ENCODE measurements around the gene KIAA1671. TPM values are rescaled to one million over a fixed set of nuclear protein-coding genes. Genes with fewer than 3 reads are reported as not detected.

KIAA1671 gene
- polyA plus RNA-seq, 6 donors from 2014 or later, result not detected

DNA sequence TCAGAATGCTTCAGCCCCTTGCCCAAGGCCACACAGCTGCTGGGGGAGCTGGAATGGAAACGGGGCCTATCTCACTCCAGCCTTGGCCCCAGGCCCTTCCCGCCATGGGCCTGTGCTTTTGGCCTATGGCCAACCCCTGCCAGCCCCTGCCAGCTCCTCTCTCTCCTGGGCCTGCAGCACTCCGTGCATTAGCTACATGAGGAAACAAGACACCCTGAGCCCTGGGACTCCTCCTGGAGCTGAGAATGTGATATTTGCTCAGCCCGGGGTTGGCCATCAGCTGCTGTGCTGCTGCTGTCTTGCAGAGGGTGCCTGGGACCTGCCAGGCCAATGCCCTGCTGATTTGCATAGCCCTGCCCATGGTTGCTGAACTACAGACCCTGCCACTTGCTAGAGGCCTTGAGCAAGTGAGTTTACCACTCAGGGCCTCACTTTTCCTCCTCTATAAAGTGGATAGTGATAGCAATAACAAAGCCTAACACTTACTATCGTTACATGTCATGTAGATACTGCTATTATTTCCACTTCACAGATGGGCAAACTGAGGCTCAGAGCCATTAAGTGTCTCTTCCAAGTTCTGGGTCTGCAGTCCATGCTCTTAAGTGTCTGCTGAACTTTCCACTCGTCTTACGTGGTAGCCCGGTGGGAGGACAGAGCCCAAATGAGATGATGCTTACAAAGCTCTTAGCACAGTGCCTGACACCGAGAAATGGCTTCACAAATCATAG is 99.6 kb downstream of the KIAA1671 start:
- ATAC-seq (ENCODE audit: low read depth in 2 of 2) (no peak), DNase-seq (no peak)
- Mint-ChIP-seq H3K27ac (no peak overlapping the region), H3K9me3 (peaks cover 5 to 17% (median 11%) of the 10 kb centered on the region in 7 donors), H3K27me3 (peaks cover 5 to 23% (median 22%) of the 10 kb centered on the region in 3 donors), H3K4me1 (peaks cover 0 to 4% (median 0%) of the 10 kb centered on the region in 3 donors), H3K36me3 (peaks cover 0 to 12% of the 10 kb centered on the region in 2 donors), H3K4me3 (no peak overlapping the region)

DNA sequence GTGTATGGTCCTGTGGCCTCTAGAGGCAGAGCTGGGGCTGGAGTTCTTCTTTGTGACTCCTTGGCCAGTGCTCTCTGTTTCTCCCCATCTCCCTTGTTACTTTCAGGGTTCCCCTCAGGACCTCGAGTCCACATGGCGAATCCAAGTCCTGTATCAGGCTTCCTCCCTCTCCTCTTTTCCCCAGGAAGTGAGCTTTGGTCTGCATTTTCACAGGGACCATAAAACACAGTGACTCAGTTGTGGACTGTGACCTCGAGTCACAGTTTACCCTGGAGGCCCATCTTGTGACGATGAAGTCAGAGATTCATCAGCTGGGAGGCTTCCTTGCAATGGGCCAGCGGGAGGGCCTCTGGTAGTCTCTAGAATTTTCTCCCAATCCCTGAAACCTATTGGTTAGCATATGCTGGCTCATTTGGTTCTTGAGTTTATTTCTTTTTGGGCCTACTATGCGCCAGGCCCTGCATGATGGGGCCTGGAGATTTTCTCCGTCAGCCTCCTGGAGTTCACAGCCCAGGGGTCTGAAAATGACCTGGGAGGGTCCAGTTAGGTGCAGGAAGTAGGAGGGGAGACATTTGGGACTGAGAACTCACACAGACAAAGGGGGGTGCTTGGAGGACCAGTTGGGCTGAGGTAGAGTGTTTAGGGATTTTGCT is 100.8 kb downstream of the KIAA1671 start:
- H3K36me3 Mint-ChIP-seq, result peaks cover 0 to 12% of the 10 kb centered on the region in 2 donors
- ATAC-seq (ENCODE audit: low read depth in 2 of 2), result no peak
- no peak for DNase-seq
- H3K4me3 Mint-ChIP-seq, result no peak overlapping the region
- no peak overlapping the region for H3K27ac Mint-ChIP-seq
- peaks cover 0 to 20% (median 17%) of the 10 kb centered on the region in 3 donors for H3K27me3 Mint-ChIP-seq
- peaks cover 0 to 4% (median 0%) of the 10 kb centered on the region in 3 donors for H3K4me1 Mint-ChIP-seq
- peaks cover 5 to 17% (median 11%) of the 10 kb centered on the region in 7 donors for H3K9me3 Mint-ChIP-seq

DNA sequence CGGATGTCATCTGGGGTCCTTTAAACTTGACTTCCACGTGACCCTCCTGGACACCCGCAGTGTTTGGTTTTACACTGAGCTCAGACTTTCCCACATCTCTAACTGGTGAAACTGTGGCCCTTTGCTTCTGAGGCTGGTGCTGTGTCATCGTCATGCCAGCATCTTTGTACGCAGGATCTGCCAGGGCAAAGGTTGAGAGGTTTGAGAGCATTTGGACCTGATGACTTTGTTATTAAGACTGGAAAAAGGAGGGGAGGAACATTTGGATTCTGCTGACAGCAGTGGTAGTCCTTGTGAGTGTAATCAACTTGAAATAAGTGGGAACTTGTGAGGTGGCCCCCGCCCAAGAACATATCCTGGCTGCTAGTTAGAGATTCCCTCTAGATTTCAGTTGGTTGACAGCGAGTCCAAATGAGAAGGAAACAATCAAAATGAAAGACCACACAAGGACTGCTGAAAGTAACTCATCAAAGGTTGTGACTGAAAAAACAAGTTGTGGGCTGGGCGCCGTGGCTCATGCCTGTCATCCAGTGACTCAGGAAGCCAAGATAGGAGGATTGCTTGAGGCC is 102.5 kb downstream of the KIAA1671 start:
- peaks cover 0 to 12% of the 10 kb centered on the region in 2 donors for H3K36me3 Mint-ChIP-seq
- H3K27ac Mint-ChIP-seq, result no peak overlapping the region
- no peak overlapping the region for H3K4me3 Mint-ChIP-seq
- peaks cover 5 to 17% (median 11%) of the 10 kb centered on the region in 7 donors for H3K9me3 Mint-ChIP-seq
- H3K27me3 Mint-ChIP-seq, result peaks cover 0 to 17% (median 12%) of the 10 kb centered on the region in 3 donors
- ATAC-seq (ENCODE audit: low read depth in 2 of 2) (no peak), DNase-seq (no peak)
- H3K4me1 Mint-ChIP-seq, result peaks cover 0 to 4% (median 0%) of the 10 kb centered on the region in 3 donors

DNA sequence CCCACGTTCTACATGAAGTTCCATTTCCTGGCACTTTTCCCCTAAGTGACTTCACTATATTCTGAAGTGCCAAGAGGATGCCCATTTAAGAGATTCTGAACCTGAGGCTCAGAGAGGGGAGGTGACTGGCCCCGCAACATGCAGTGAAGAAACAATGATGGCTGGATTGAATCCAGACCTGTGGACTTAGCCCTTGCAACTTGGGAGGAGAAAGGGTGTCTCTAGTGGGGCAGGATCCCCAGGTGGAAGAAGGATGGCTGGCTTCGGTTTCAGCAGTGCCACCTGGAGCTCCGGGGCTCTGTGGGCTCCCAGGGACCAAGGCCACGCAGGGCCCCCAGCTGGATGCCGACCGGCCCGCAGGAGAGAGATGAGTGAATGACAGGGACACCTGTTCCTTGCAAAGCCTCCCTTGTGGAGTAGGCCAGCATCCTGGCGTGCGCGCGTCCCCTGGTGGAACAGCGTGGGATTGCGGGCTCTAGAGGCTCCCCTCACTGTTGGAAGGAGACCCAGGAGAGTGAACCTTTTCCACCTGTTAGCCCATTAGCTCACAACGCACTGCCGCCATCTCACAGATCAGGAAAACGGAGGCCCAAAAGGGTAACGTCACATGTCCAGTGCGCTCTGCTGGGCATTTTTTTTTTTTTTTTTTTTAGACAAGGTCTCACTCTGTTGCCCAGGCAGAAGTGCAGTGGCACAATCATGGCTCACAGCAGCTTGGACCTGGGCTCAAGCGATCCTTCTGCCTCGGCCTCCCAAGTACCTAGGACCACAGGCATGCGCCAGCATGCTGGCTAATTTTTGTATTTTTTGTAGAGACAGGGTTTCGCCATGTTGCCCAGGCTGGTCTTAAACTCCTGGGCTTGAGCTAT is 104.7 kb downstream of the KIAA1671 start:
- DNase-seq, result no peak
- no peak for ATAC-seq (ENCODE audit: low read depth in 2 of 2)
- Mint-ChIP-seq H3K36me3 (no peaks in the 10 kb centered on the region), H3K4me1 (peaks cover 5 to 11% (median 6%) of the 10 kb centered on the region in 3 donors), H3K27me3 (peaks cover 0 to 9% (median 7%) of the 10 kb centered on the region in 3 donors), H3K4me3 (no peak overlapping the region), H3K27ac (no peak overlapping the region), H3K9me3 (no peaks in the 10 kb centered on the region)

DNA sequence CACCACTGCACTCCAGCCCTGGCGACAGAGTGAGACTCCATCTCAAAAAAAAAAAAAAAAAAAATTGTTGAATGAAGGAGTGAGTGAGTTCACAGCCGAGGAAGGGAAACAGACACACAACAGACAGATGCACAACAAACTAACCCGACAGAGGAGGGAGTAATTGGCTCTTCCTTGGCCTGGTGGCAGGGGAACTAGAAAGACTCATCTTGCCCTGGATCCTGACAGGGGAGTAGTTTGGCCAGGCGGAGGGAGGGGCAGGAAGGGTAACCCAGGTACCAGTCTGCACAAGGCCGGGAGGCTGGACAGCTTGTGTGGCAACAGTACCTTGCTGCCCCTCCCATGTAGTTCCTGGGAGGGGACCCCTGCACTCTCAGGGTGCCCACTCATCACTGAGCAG is 106.9 kb downstream of the KIAA1671 start:
- no peak for ATAC-seq (ENCODE audit: low read depth in 2 of 2)
- H3K27ac Mint-ChIP-seq, result peak overlapping the region in 2 of 6 donors; percentile 13 to 76
- no peak overlapping the region for H3K4me3 Mint-ChIP-seq

DNA sequence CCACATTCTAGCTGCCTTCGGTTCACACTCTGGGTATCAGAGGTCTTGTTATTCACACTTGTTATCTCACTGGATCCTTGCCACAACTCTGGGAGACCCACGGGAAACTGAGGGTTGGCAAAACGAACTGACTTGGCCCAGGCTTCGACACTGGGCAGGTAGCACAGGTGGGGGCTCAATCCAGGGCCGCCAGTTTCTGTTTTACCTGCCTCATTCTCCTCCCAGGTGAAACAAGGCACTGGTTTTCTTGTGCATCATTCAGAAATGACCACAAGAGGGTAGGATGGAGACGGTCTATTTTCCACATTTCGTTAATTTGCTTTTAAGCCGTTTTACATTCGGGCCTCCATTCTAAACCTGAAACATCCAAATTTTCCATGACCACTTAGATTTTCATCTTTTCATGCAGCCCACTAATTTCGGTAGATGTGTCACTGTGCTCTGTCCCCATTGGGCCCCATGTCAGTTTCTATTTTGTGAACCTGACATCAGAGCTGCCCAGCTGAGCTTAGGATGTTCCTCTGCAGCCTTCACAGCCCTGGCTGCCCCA is 108.1 kb downstream of the KIAA1671 start:
- Mint-ChIP-seq H3K4me3 (no peak overlapping the region), H3K36me3 (no peaks in the 10 kb centered on the region), H3K27ac (no peak overlapping the region), H3K4me1 (peaks cover 12 to 14% (median 12%) of the 10 kb centered on the region in 3 donors), H3K9me3 (peaks cover 0 to 2% (median 0%) of the 10 kb centered on the region in 7 donors), H3K27me3 (peaks cover 9 to 24% (median 17%) of the 10 kb centered on the region in 3 donors)
- DNase-seq, result no peak
- ATAC-seq (ENCODE audit: low read depth in 2 of 2), result no peak

More for the DNA sequence above, 106.9 kb downstream of the KIAA1671 start:
- no peaks in the 10 kb centered on the region for H3K36me3 Mint-ChIP-seq
- peaks cover 9 to 16% (median 9%) of the 10 kb centered on the region in 3 donors for H3K27me3 Mint-ChIP-seq
- H3K4me1 Mint-ChIP-seq, result peaks cover 12 to 14% (median 12%) of the 10 kb centered on the region in 3 donors
- no peak for DNase-seq
- no peaks in the 10 kb centered on the region for H3K9me3 Mint-ChIP-seq

DNA sequence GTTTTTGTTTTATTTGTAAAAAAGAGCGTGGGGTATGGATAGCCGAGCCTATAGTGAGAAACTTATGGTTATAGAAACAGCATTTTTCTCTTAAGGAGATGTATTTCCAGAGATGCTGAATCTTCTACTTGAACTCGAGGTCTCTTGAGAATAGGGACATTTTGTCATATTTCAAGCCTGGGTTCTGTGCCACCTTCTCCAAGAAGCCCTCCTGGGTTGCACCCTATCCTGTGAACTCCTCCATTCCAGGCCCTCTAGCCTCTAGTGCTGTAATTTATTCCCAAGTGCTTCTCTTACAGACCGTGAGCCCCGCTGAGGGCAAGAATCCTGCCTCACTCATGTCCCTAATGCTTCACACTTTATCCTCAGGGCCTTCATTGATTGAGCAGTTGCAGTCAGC is 108.6 kb downstream of the KIAA1671 start:
- no peak overlapping the region for H3K4me3 Mint-ChIP-seq
- ATAC-seq (ENCODE audit: low read depth in 2 of 2), result no peak

DNA sequence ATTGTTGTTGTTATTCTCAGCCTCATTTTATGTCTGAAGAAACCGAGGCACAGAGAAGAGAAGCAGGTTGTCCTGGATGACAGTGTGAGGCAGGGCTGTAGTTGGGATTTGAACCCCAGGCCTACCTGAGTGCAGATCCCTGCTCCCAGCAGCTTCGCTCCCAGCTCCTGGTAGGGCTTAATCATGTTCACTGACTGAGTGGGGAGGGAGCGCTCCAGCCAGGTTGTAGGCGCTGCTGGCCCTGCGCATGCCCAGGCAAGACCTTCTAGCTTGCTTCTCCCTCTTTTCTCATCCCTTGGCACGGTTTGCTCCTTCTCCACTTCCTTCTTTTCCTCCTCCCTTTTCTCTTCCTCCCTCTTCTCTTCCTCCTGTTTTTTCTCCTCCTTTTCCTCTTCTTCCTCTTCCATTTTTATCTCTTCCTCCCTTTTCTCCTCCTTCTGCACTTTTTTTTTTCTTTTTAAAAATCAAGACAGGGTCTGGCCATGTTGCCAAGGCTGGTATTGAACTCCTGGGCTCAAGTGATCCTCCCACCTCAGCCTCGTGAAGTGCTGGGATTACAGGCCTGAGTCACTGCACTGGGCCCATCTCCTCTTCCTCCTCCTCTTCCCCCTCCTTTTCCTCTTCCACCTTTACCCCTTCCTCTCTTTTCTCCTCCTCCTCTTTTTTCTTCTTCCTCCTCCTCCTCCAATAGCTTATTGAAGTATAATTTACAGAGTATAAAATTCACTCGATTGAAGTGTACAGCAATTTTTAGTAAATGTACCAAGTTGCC is 109.3 kb downstream of the KIAA1671 start:
- Mint-ChIP-seq H3K4me1 (peaks cover 12 to 13% (median 12%) of the 10 kb centered on the region in 3 donors), H3K27me3 (peaks cover 9 to 23% (median 15%) of the 10 kb centered on the region in 3 donors), H3K9me3 (peaks cover 0 to 2% (median 0%) of the 10 kb centered on the region in 7 donors), H3K27ac (peak overlapping the region in 4 of 6 donors; percentile 26 to 93 (median 66)), H3K4me3 (peak overlapping the region in 3 of 8 donors; percentile 44 to 69 (median 66)), H3K36me3 (no peaks in the 10 kb centered on the region)
- DNase-seq (no peak), ATAC-seq (ENCODE audit: low read depth in 2 of 2) (no peak)

More for the DNA sequence above, 108.6 kb downstream of the KIAA1671 start:
- Mint-ChIP-seq H3K9me3 (peaks cover 0 to 2% (median 0%) of the 10 kb centered on the region in 7 donors), H3K4me1 (peaks cover 12 to 14% (median 12%) of the 10 kb centered on the region in 3 donors), H3K27me3 (peaks cover 9 to 24% (median 17%) of the 10 kb centered on the region in 3 donors), H3K27ac (peak overlapping the region in 1 of 6 donors; percentile 74), H3K36me3 (no peaks in the 10 kb centered on the region)
- DNase-seq, result no peak

DNA sequence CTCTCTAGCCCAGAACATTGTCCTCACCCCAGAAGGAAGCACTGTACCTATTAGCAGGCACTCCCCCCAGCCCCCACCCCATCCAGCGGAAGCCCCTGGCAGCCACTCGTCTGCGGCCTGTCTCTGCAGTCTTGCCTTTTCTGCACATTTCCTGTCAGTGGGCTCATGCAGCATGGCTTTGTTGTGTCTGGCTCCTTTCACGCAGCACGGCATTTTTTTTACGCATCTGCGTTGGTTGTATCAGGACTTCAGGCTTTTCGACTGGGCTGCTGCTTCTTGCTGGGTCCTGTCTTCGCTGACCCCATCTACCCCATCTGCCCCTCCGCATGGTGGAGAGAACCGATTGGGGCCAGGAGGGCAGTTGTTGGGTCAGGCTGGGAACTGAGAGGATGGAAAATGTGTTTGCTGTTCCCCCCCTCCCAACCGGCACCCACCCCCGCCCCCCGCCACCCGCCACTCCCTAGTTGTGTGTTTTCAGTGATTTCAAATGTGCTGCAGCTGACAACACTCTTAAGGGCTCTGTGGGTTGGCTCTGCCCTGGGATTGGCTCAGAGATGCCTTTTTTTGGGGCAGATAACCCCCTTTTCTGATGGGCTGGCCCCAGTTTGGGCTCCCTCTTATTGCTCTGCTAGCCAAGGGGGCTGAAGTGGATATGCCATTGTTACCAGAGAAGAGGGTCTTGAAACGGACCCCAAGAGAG is 110.0 kb downstream of the KIAA1671 start:
- H3K27ac Mint-ChIP-seq, result peak overlapping the region in 4 of 6 donors; percentile 5 to 93 (median 66)
- ATAC-seq (ENCODE audit: low read depth in 2 of 2), result peak in 1 of 2 donors; percentile 82
- DNase-seq, result no peak
- peaks cover 0 to 2% (median 0%) of the 10 kb centered on the region in 7 donors for H3K9me3 Mint-ChIP-seq
- H3K36me3 Mint-ChIP-seq, result no peaks in the 10 kb centered on the region
- H3K27me3 Mint-ChIP-seq, result peaks cover 9 to 24% (median 17%) of the 10 kb centered on the region in 3 donors
- H3K4me1 Mint-ChIP-seq, result peaks cover 10 to 12% (median 12%) of the 10 kb centered on the region in 3 donors
- peak overlapping the region in 2 of 8 donors; percentile 66 to 69 for H3K4me3 Mint-ChIP-seq

DNA sequence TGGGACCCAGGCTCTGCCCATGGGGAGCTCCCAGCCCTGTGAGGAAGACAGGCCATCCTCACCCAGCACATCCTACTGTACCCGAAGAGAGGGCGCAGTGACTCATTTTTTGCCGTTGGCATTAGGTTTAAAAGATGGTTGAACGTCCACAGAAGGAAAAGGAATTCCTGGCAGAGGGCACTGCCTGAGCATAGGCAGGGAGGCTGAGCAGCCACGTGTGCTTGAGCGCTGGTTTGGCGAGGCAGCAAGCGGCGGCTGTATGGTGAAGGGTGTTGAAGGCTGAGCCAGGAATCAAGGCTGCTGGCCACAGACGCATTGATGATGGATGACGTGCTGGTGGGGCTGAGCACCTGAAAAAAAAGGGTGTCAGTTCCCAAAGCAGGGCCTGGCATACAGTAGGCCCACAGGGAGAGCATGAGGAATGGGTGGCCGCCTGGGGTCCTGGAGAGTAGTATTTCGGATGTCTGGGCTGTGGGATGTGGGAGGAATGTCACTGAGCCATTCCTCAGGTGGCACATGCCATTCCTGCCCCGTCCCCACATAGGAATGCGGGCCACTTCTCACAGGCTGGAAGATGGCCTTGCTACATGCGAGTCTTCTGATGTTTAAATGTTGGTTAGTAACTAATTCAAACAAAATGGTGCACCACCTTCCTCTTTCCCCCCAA is 112.5 kb downstream of the KIAA1671 start:
- H3K27ac Mint-ChIP-seq, result peak overlapping the region in 1 of 6 donors; percentile 15
- H3K4me1 Mint-ChIP-seq, result peaks cover 13 to 17% (median 16%) of the 10 kb centered on the region in 3 donors
- peaks cover 0 to 2% (median 0%) of the 10 kb centered on the region in 7 donors for H3K9me3 Mint-ChIP-seq
- no peaks in the 10 kb centered on the region for H3K36me3 Mint-ChIP-seq
- no peak overlapping the region for H3K4me3 Mint-ChIP-seq
- H3K27me3 Mint-ChIP-seq, result peaks cover 14 to 35% (median 26%) of the 10 kb centered on the region in 3 donors
- DNase-seq (no peak), ATAC-seq (ENCODE audit: low read depth in 2 of 2) (no peak)

DNA sequence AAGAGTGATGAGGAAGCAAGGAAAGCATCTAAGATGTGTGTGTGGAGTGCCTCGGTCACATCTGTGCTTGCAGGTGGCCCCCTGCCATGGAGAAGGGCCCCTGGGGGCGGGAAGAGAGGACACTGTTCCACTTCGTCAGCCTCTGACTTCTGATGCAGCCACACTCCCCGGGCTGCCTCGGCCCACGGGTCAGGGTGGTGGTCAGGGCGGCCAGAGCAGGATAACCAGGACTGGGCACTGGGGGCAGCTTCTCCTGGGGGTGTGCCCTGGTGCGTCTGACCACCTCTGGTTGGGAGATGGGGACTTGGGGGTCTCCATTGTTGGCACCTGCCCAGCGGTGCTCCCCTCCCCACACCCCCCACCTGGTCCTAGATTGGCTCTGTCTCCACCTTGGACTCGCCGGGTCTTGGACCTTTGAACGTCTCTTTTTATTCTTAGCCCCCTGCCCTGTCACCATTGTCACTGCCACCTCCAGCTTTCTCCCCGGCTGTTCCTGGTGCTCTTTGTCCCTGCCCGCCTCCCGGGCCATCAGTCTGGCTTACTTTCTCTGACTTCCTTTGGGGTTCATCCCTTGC is 114.4 kb downstream of the KIAA1671 start:
- ATAC-seq (ENCODE audit: low read depth in 2 of 2), result no peak
- Mint-ChIP-seq H3K27ac (no peak overlapping the region), H3K9me3 (peaks cover 0 to 2% (median 0%) of the 10 kb centered on the region in 7 donors), H3K4me1 (peaks cover 14 to 22% (median 19%) of the 10 kb centered on the region in 3 donors), H3K27me3 (peaks cover 33 to 52% (median 45%) of the 10 kb centered on the region in 3 donors), H3K4me3 (no peak overlapping the region), H3K36me3 (no peaks in the 10 kb centered on the region)
- DNase-seq, result no peak

All from naive B cell (primary cell).